Gastroesophageal sphincter (tissue), 4 donors: ENCODE results near the gene CARNS1. TPM values are rescaled to one million over a fixed set of nuclear protein-coding genes. Genes with fewer than 3 reads are reported as not detected.
"Not testable (repeated sequence)": the region's sequence is repeated elsewhere in the genome, so short reads cannot be mapped to it uniquely, and the experiment has no call there.

ENCODE experiments used
- ATAC-seq: fragments of 150-250 bp; one replicate; pipeline ENCODE4 v1.9.1; 2016; ENCODE audit warnings: mild to moderate bottlenecking, moderate library complexity
- H3K27ac ChIP-seq, 4 donors: fragments of 200-600 bp; sonication (generic) in 3 of 4; 1 replicate in 3 of 4; 2 replicates in 1 of 4; pipeline ENCODE4 v1.5.1; 2016 to 2019
- H3K27me3 ChIP-seq: fragments of 200-600 bp; sonication (generic); one replicate; pipeline ENCODE4 v1.5.1; 2019
- H3K36me3 ChIP-seq, 2 donors: fragments of 200-600 bp; sonication (generic); one replicate each; pipeline ENCODE4 v1.5.1; 2019; ENCODE audit warnings: control low read depth in 1 of 2
- H3K4me1 ChIP-seq, 3 donors: fragments of 200-600 bp; sonication (generic); 1 replicate in 2 of 3; 2 replicates in 1 of 3; pipeline ENCODE4 v1.5.1; 2016 to 2019; ENCODE audit warnings: control low read depth in 2 of 3
- H3K4me3 ChIP-seq, 2 donors: fragments of 200-600 bp; sonication (generic); one replicate each; pipeline ENCODE4 v1.5.1; 2019; ENCODE audit warnings: mild to moderate bottlenecking in 1 of 2, moderate library complexity in 1 of 2
- H3K9me3 ChIP-seq, 3 donors: fragments of 200-600 bp; sonication (generic); one replicate each; pipeline ENCODE4 v1.5.1; 2017 to 2019; ENCODE audit warnings: control low read depth in 2 of 3
- EP300 ChIP-seq: sonication (generic); formaldehyde crosslinking; IDR thresholded peaks from one replicate; pipeline ENCODE4 v1.6.1; 2017; ENCODE audit warnings: antibody characterized with exemption, mild to moderate bottlenecking
- POLR2A ChIP-seq, 2 donors: fragments of 450-650 bp; IDR thresholded peaks; one replicate each; pipeline ENCODE4 v1.6.1; 2017; ENCODE audit warnings: antibody characterized with exemption in 2 of 2, mild to moderate bottlenecking in 2 of 2, moderate library complexity in 1 of 2
- POLR2AphosphoS5 ChIP-seq: sonication (generic); formaldehyde crosslinking; IDR thresholded peaks from one replicate; pipeline ENCODE4 v1.6.1; 2017; ENCODE audit warnings: antibody characterized with exemption
- WGBS, 2 donors: methylation state at CpG; one replicate each; pipeline ENCODE4 v1.1.5; 2018; ENCODE audit warnings: low coverage in 1 of 2; 5-methylcytosine and 5-hydroxymethylcytosine counted together
- total RNA-seq, 4 donors: library from RNA; depleted of rRNA; stranded (reverse); fragments of >200 nt; gene quantifications; one replicate each; pipeline ENCODE4 v1.1.0, GENCODE V29; 2016
- TF ChIP-seq, protein P1 (sequence below), 4 experiments: fragments of 200-600 bp in 2 of 4; fragments of 450-650 bp in 2 of 4; sonication (generic) in 1 of 4; IDR thresholded peaks; one replicate each; pipeline ENCODE4 v1.5.1; 2017 to 2019; ENCODE audit warnings: antibody characterized with exemption in 4 of 4, mild to moderate bottlenecking in 2 of 4, moderate library complexity in 2 of 4

Gene CARNS1
- total RNA-seq, 4 donors from 2014 or later, result 0.73 to 3.3 (median 1.6) TPM

DNA sequence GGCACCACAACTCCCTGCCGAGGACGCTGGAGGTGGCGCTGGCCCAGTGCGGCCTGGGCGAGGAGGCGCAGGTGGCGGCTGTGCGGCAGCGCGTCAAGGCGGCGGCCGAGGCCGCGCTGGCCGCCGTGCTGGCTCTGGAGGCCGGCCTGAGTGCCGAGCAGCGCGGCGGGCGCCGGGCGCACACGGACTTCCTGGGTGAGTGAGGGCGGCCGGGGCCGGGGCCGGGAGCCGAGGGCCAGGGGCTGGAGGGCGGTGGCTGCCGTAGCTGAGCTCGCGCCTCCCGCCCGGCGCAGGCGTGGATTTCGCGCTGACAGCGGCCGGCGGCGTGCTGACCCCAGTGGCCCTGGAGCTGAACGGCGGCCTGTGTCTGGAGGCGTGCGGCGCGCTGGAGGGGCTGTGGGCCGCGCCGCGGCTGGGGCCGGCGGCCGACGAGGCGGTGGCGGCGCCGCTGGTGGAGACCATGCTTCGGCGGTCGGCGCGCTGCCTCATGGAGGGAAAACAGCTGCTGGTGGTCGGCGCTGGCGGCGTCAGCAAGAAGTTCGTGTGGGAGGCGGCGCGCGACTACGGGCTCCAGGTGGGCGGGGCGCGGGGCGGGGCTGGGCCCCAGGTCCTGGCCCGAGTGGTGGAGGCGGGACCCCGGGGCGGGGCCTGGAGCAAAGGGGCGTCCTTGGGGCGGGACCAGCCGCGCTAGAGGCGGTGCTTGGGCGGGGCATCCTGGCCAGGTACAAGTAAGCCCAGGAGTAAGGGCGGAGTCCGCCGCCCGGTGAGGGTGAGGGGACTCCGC, 5.4 kb downstream of the CARNS1 start:
- WGBS, 2 donors, result 0% methylated on average over 1 to 2 of the region's 97 CpGs
- H3K9me3 ChIP-seq, result no peaks in the 10 kb centered on the region
- H3K4me1 ChIP-seq, result peaks cover 0 to 53% (median 15%) of the 10 kb centered on the region in 3 donors
- peak; percentile 71 for TF ChIP-seq POLR2AphosphoS5
- no peak for TF ChIP-seq EP300
- TF ChIP-seq, protein P1, sequence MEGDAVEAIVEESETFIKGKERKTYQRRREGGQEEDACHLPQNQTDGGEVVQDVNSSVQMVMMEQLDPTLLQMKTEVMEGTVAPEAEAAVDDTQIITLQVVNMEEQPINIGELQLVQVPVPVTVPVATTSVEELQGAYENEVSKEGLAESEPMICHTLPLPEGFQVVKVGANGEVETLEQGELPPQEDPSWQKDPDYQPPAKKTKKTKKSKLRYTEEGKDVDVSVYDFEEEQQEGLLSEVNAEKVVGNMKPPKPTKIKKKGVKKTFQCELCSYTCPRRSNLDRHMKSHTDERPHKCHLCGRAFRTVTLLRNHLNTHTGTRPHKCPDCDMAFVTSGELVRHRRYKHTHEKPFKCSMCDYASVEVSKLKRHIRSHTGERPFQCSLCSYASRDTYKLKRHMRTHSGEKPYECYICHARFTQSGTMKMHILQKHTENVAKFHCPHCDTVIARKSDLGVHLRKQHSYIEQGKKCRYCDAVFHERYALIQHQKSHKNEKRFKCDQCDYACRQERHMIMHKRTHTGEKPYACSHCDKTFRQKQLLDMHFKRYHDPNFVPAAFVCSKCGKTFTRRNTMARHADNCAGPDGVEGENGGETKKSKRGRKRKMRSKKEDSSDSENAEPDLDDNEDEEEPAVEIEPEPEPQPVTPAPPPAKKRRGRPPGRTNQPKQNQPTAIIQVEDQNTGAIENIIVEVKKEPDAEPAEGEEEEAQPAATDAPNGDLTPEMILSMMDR (IDR thresholded peaks at IDR 0.05), result peak in 1 of 4 experiments; percentile 27
- peak; percentile 49 to 55 for TF ChIP-seq POLR2A (IDR thresholded peaks at IDR 0.05)
- peak; percentile 97 for ATAC-seq
- peak overlapping the region; percentile 41 to 91 (median 90) for H3K27ac ChIP-seq
- no peaks in the 10 kb centered on the region for H3K27me3 ChIP-seq
- H3K4me3 ChIP-seq, result peak overlapping the region; percentile 35 to 60
- no peaks in the 10 kb centered on the region for H3K36me3 ChIP-seq

DNA sequence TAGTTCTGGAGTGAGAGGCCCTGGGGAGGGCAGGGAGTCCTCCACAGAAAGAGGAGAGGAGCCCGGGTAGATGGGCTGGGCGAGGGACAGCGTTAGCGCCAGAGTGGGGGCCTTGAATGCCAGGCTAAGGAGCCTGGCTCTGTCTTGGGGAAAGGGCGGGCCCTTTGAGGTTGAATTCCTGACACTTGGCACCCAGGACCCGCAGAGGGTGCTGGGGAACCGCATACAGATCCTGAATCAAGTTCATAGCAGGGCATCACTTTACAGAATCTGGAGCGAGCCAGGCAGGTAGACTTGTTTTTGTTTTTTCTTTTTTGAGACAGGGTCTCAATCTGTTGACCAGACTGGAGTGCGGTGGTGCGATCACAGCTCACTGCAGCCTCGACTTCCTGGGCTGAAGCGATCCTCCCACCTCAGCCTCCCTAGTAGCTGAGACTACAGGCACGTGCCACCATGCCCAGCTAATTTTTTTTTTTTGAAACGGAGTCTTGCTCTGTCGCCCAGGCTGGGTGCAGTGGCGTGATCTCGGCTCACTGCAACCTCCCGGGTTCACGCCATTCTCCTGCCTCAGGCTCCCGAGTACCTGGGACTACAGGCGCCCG, 6.1 kb downstream of the CARNS1 start:
- WGBS, 2 donors, result 79 to 84% methylated on average over 8 of the region's 22 CpGs
- Histone ChIP-seq H3K27ac (peak overlapping the region in 3 of 4 donors; percentile 88 to 91 (median 91)), H3K27me3 (no peaks in the 10 kb centered on the region), H3K36me3 (no peaks in the 10 kb centered on the region), H3K4me1 (peaks cover 0 to 46% (median 9%) of the 10 kb centered on the region in 3 donors), H3K4me3 (peak overlapping the region in 1 of 2 donors; percentile 60), H3K9me3 (no peaks in the 10 kb centered on the region)
- TF ChIP-seq EP300 (no peak), POLR2AphosphoS5 (no peak)
- ATAC-seq, result no peak

DNA sequence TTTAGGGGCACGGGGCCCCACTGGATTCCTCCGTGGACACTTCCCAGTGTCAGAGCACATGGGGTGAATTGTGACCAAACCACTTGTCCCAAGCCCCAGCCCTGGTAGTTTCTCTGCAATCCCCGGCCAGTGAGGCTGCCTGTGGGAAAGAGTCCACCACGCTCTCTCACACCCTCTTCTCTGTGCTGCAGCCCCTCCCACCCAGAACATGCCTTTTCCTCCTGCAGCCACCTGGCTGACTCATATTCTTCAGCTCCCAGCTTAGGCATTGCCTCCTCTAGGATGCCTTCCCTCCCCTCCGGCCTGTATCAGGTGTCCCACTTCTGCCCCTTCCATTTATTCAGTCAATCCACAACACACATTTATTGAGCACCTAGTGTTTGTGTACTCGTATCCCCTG, 7.4 kb downstream of the CARNS1 start:
- H3K4me1 ChIP-seq, result peaks cover 0 to 40% (median 11%) of the 10 kb centered on the region in 3 donors
- 63 to 81% methylated on average over 4 to 5 of the region's 6 CpGs for WGBS, 2 donors
- TF ChIP-seq EP300 (no peak), POLR2AphosphoS5 (no peak), POLR2A (IDR thresholded peaks at IDR 0.05) (no peak)
- TF ChIP-seq, protein P1 (IDR thresholded peaks at IDR 0.05), result no peak
- H3K4me3 ChIP-seq, result no peak overlapping the region
- H3K9me3 ChIP-seq, result no peaks in the 10 kb centered on the region
- no peak overlapping the region for H3K27ac ChIP-seq
- no peaks in the 10 kb centered on the region for H3K27me3 ChIP-seq
- ATAC-seq, result no peak
- no peaks in the 10 kb centered on the region for H3K36me3 ChIP-seq

DNA sequence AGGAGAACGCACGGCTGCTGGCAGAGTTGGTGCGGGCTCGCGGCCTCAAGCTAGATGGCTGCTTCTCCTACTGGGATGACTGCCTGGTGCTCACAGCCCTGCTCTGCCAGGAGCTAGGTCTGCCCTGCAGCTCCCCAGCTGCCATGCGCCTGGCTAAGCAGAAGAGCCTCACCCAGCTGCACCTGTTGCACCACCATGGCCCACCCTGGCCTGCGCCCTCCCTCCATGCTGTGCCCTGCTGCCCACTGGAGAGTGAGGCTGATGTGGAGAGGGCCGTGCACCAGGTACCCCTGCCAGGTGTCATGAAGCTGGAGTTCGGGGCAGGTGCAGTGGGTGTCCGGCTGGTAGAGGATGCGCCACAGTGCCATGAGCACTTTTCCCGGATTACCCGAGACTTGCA, 8.0 kb downstream of the CARNS1 start:
- no peaks in the 10 kb centered on the region for H3K36me3 ChIP-seq
- H3K4me3 ChIP-seq, result no peak overlapping the region
- no peaks in the 10 kb centered on the region for H3K9me3 ChIP-seq
- ATAC-seq, result no peak
- H3K4me1 ChIP-seq, result peaks cover 0 to 35% (median 11%) of the 10 kb centered on the region in 3 donors
- no CpG with 5 or more reads among the region's 13 CpGs for WGBS, 2 donors
- no peak for TF ChIP-seq EP300
- TF ChIP-seq POLR2AphosphoS5, result no peak
- TF ChIP-seq, protein P1 (IDR thresholded peaks at IDR 0.05), result no peak
- TF ChIP-seq POLR2A (IDR thresholded peaks at IDR 0.05), result no peak
- H3K27ac ChIP-seq, result no peak overlapping the region
- no peaks in the 10 kb centered on the region for H3K27me3 ChIP-seq

DNA sequence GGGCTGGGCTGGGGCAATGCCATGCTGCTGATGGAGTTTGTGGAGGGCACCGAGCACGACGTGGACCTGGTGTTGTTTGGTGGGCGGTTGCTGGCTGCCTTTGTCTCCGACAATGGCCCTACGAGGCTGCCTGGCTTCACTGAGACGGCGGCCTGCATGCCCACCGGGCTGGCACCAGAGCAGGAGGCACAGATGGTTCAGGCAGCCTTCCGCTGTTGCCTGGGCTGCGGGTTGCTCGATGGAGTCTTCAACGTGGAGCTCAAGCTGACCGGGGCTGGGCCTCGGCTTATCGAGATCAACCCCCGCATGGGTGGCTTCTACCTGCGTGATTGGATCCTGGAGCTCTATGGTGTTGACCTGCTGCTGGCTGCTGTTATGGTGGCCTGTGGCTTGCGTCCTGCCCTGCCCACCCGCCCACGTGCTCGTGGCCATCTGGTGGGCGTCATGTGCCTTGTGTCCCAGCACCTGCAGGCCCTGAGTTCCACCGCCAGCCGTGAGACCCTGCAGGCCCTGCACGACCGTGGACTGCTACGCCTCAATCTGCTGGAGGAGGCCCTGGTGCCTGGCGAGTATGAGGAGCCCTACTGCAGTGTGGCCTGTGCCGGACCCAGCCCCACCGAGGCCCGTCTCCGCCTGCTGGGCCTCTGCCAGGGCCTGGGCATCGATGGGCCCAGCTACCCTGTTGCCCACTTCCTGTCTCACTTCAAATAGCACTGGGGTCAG, 8.6 kb downstream of the CARNS1 start:
- ATAC-seq, result no peak
- H3K4me1 ChIP-seq, result peaks cover 0 to 34% (median 15%) of the 10 kb centered on the region in 3 donors
- H3K9me3 ChIP-seq, result no peaks in the 10 kb centered on the region
- H3K27me3 ChIP-seq, result no peaks in the 10 kb centered on the region
- H3K27ac ChIP-seq, result no peak overlapping the region
- no peak overlapping the region for H3K4me3 ChIP-seq
- 52% methylated on average over 4 of the region's 34 CpGs; no CpG with 5 or more reads in 1 of the 2 donors for WGBS, 2 donors
- no peaks in the 10 kb centered on the region for H3K36me3 ChIP-seq
- TF ChIP-seq, protein P1 (IDR thresholded peaks at IDR 0.05), result no peak
- TF ChIP-seq EP300 (no peak), POLR2A (IDR thresholded peaks at IDR 0.05) (no peak), POLR2AphosphoS5 (no peak)

DNA sequence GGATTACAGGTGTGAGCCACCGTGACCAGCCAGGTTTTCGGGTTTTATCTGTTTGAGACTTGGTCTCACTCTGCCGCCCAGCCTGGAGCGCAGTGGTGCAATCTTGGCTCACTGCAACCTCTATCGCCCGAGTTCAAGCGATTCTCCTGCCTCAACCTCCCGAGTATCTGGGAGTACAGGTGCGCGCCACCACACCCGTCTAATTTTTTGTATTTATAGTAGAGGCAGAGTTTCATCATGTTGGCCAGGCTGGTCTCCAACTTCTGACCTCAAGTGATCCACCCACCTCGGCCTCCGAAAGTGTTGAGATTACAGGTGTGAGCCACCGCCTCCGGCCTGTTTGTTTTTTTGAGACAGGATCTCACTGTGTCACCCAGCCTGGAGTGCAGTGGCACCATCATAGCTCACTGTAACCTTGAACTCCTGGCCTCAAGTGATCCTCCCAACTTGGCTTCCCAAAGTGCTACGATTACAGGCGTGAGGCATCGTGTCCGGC, 11.9 kb downstream of the CARNS1 start:
- Histone ChIP-seq H3K27ac (peak overlapping the region; percentile 45 to 99 (median 90)), H3K36me3 (peaks cover 0 to 32% of the 10 kb centered on the region in 2 donors), H3K4me3 (peak overlapping the region; percentile 66 to 86), H3K4me1 (peaks cover 0 to 40% (median 13%) of the 10 kb centered on the region in 3 donors)
- 69 to 81% methylated on average over 13 to 16 of the region's 19 CpGs for WGBS, 2 donors
- not testable (repeated sequence) for H3K9me3 ChIP-seq, H3K27me3 ChIP-seq, ATAC-seq
